IMR-90 (cell line): ENCODE measurements around the gene NFKBIZ. TPM values are rescaled to one million over a fixed set of nuclear protein-coding genes. Genes with fewer than 3 reads are reported as not detected.
A peak's percentile ranks its signal among the peaks of the same experiment; 100 is the strongest.

ENCODE experiments used
- ATAC-seq: fragments of 200-7000 bp; cut with Tn5 transposase; 2 replicates; pipeline ENCODE4 v1.9.1; 2020; ENCODE audit warnings: low read depth, mild to moderate bottlenecking, moderate library complexity
- BruUV-seq: library from RNA; stranded (reverse); fragments of 400-500 nt; replicated peaks from 2 replicates; lab custom pipeline; 2021; lab: Mats Ljungman, UMichigan
- CTCF ChIA-PET: fragments of 300-600 bp; formaldehyde crosslinking; extraction: SDS; loops from one replicate; lab custom pipeline; 2021; ENCODE audit warnings: antibody characterized with exemption; lab: Yijun Ruan, JAX
- POLR2A ChIA-PET: fragments of 300-600 bp; sonication (Branson Sonifier 250); formaldehyde crosslinking; loops from one replicate; lab custom pipeline; 2022; ENCODE audit warnings: antibody characterized with exemption; ENCODE audit not compliant: unreplicated experiment; lab: Charles Lee
- DNase-seq: peaks from one replicate; pipeline ENCODE4 v3.0.0; 2013
- H2AFZ ChIP-seq: replicated peaks from 2 replicates; pipeline ENCODE3; 2013; ENCODE audit warnings: low read length, mild to moderate bottlenecking; ENCODE audit not compliant: poor library complexity
- H2AK5ac ChIP-seq: 2 replicates; pipeline ENCODE4 v1.6.1; 2013; ENCODE audit warnings: low read depth, low read length, inconsistent platforms
- H2AK9ac ChIP-seq: replicated peaks from 2 replicates; pipeline ENCODE3; 2013; ENCODE audit warnings: mild to moderate bottlenecking, low read depth, low read length, moderate library complexity; ENCODE audit not compliant: poor library complexity
- H2BK120ac ChIP-seq: 2 replicates; pipeline ENCODE4 v1.6.1; 2013; ENCODE audit warnings: low read depth, low read length, inconsistent platforms
- H2BK15ac ChIP-seq: 3 replicates; pipeline ENCODE4 v1.6.1; 2013; ENCODE audit warnings: low read depth, low read length, inconsistent platforms
- H2BK20ac ChIP-seq: 2 replicates; pipeline ENCODE4 v1.6.1; 2013; ENCODE audit warnings: low read depth, mild to moderate bottlenecking, inconsistent platforms, low read length, moderate library complexity
- H2BK5ac ChIP-seq: 2 replicates; pipeline ENCODE4 v1.6.1; 2013; ENCODE audit warnings: mild to moderate bottlenecking, low read depth, low read length, inconsistent platforms; ENCODE audit not compliant: poor library complexity, severe bottlenecking
- H3K14ac ChIP-seq: replicated peaks from 2 replicates; pipeline ENCODE4 v1.6.1; 2013; ENCODE audit warnings: low read depth, low read length, inconsistent platforms
- H3K18ac ChIP-seq: 2 replicates; pipeline ENCODE4 v1.6.1; 2013; ENCODE audit warnings: low read depth, low read length, control low read depth
- H3K23ac ChIP-seq: 2 replicates; pipeline ENCODE4 v1.6.1; 2013; ENCODE audit warnings: low read depth, low read length, inconsistent platforms
- H3K27ac ChIP-seq: 2 replicates; pipeline ENCODE4 v1.5.1; 2013; ENCODE audit warnings: mild to moderate bottlenecking, control low read depth, low read length; ENCODE audit not compliant: insufficient read depth
- H3K27me3 ChIP-seq: 2 replicates; pipeline ENCODE4 v1.6.1; 2013; ENCODE audit warnings: low read length; ENCODE audit not compliant: control insufficient read depth, insufficient read depth
- H3K36me3 ChIP-seq: 2 replicates; pipeline ENCODE4 v1.6.1; 2013; ENCODE audit warnings: low read length, mixed read lengths; ENCODE audit not compliant: control insufficient read depth, insufficient read depth
- H3K4ac ChIP-seq: 2 replicates; pipeline ENCODE4 v1.6.1; 2013; ENCODE audit warnings: low read depth, low read length, inconsistent platforms
- H3K4me1 ChIP-seq: 2 replicates; pipeline ENCODE4 v1.6.1; 2013; ENCODE audit warnings: low read length, mixed read lengths; ENCODE audit not compliant: control insufficient read depth, insufficient read depth
- H3K4me2 ChIP-seq: 2 replicates; pipeline ENCODE4 v1.6.1; 2013; ENCODE audit warnings: low read depth, mild to moderate bottlenecking, control low read depth, low read length, moderate library complexity
- H3K4me3 ChIP-seq: 2 replicates; pipeline ENCODE4 v1.5.1; 2013; ENCODE audit warnings: low read depth, mild to moderate bottlenecking, control low read depth, low read length, moderate library complexity; ENCODE audit not compliant: insufficient read depth
- H3K56ac ChIP-seq: 2 replicates; pipeline ENCODE4 v1.6.1; 2013; ENCODE audit warnings: low read length, inconsistent platforms; ENCODE audit not compliant: insufficient read depth; ENCODE audit errors: extremely low read depth
- H3K79me1 ChIP-seq, 2 experiments: 2 replicates each; pipeline ENCODE4 v1.6.1; 2013; ENCODE audit warnings: low read length in 2 of 2, inconsistent platforms in 1 of 2, low read depth in 1 of 2
- H3K9ac ChIP-seq: 2 replicates; pipeline ENCODE4 v1.6.1; 2013; ENCODE audit warnings: low read depth, low read length, control low read depth
- H3K9me1 ChIP-seq: 2 replicates; pipeline ENCODE4 v1.6.1; 2013; ENCODE audit warnings: low read length, inconsistent platforms; ENCODE audit not compliant: insufficient read depth
- H3K9me3 ChIP-seq: 2 replicates; pipeline ENCODE4 v1.6.1; 2013; ENCODE audit warnings: low read length; ENCODE audit not compliant: control insufficient read depth, insufficient read depth
- H4K20me1 ChIP-seq: 2 replicates; pipeline ENCODE4 v1.6.1; 2013; ENCODE audit warnings: low read length, inconsistent platforms; ENCODE audit not compliant: insufficient read depth
- H4K5ac ChIP-seq: 2 replicates; pipeline ENCODE4 v1.6.1; 2013; ENCODE audit warnings: mild to moderate bottlenecking, low read depth, low read length, control low read depth
- H4K8ac ChIP-seq, 2 experiments: 2 replicates each; pipeline ENCODE4 v1.6.1; 2013; ENCODE audit warnings: low read depth in 2 of 2, low read length in 2 of 2, control low read depth in 1 of 2, inconsistent platforms in 1 of 2
- H4K91ac ChIP-seq: 2 replicates; pipeline ENCODE4 v1.6.1; 2013; ENCODE audit warnings: low read depth, low read length, inconsistent platforms; ENCODE audit not compliant: insufficient read depth
- BHLHE40 ChIP-seq: fragments of 150-350 bp; IDR thresholded peaks from 2 replicates; pipeline ENCODE4 v1.6.1; 2016; ENCODE audit warnings: mild to moderate bottlenecking, low read depth, low read length
- CEBPB ChIP-seq: IDR thresholded peaks from 2 replicates; pipeline ENCODE4 v1.6.1; 2012; ENCODE audit warnings: low read depth, low read length, improper control_type of control experiment
- CHD1 ChIP-seq: IDR thresholded peaks from 2 replicates; pipeline ENCODE4 v1.6.1; 2012; ENCODE audit warnings: low read depth, low read length, improper control_type of control experiment
- CTCF ChIP-seq: conservative IDR thresholded peaks from 2 replicates; pipeline ENCODE4 v1.5.1; 2012; ENCODE audit warnings: mild to moderate bottlenecking, low read depth, low read length, improper control_type of control experiment
- ELK1 ChIP-seq: fragments of 150-350 bp; IDR thresholded peaks from 2 replicates; pipeline ENCODE4 v1.6.1; 2016; ENCODE audit warnings: low read depth, mild to moderate bottlenecking, low read length, moderate library complexity, borderline replicate concordance
- FOS ChIP-seq: fragments of 150-350 bp; IDR thresholded peaks from 2 replicates; pipeline ENCODE4 v1.6.1; 2016; ENCODE audit warnings: low read depth, low read length
- MAFK ChIP-seq: IDR thresholded peaks from 2 replicates; pipeline ENCODE4 v1.6.1; 2012; ENCODE audit warnings: low read depth, low read length, improper control_type of control experiment
- MAZ ChIP-seq: IDR thresholded peaks from 2 replicates; pipeline ENCODE4 v1.6.1; 2012; ENCODE audit warnings: low read depth, mild to moderate bottlenecking, low read length, improper control_type of control experiment, moderate library complexity, borderline replicate concordance
- MXI1 ChIP-seq: IDR thresholded peaks from 2 replicates; pipeline ENCODE4 v1.6.1; 2012; ENCODE audit warnings: low read depth, mild to moderate bottlenecking, low read length, moderate library complexity, borderline replicate concordance
- NFE2L2 ChIP-seq: fragments of 150-350 bp; IDR thresholded peaks from 2 replicates; pipeline ENCODE4 v1.6.1; 2016; ENCODE audit warnings: low read depth, mild to moderate bottlenecking, low read length
- POLR2A ChIP-seq: IDR thresholded peaks from 2 replicates; pipeline ENCODE4 v1.6.1; 2012; ENCODE audit warnings: mild to moderate bottlenecking, low read depth, low read length
- RCOR1 ChIP-seq: IDR thresholded peaks from 2 replicates; pipeline ENCODE4 v1.6.1; 2012; ENCODE audit warnings: mild to moderate bottlenecking, low read length, improper control_type of control experiment; ENCODE audit not compliant: insufficient replicate concordance
- SMC3 ChIP-seq: fragments of 150-350 bp; IDR thresholded peaks from 2 replicates; pipeline ENCODE4 v1.6.1; 2016; ENCODE audit warnings: low read depth, mild to moderate bottlenecking, antibody characterized with exemption, low read length, moderate library complexity
- USF2 ChIP-seq: fragments of 150-350 bp; IDR thresholded peaks from 2 replicates; pipeline ENCODE4 v1.6.1; 2017; ENCODE audit warnings: mild to moderate bottlenecking, antibody characterized with exemption, low read length, low read depth
- WGBS, 2 experiments: methylation state at CpG; one replicate each; pipeline versions ENCODE4 v1.1.5 to v1.1.7; 2013; ENCODE audit warnings: missing lambda C conversion rate in 2 of 2; ENCODE audit not compliant: insufficient read length in 1 of 2; ENCODE audit errors: extremely low coverage in 2 of 2; 5-methylcytosine and 5-hydroxymethylcytosine counted together
- dilution Hi-C: fragments of 300-500 bp; cut with HindIII; formaldehyde crosslinking; loops from one replicate; pipeline ENCODE4 v1.14.3; 2018; ENCODE audit warnings: low sequenced_read_pairs; ENCODE audit not compliant: unreplicated experiment
- in situ Hi-C: fragments of 300-500 bp; cut with MboI; formaldehyde crosslinking; loops from 3 replicates; pipeline ENCODE4 v1.14.3; 2019; ENCODE audit warnings: low sequenced_read_pairs, inconsistent platforms, mixed read lengths
- intact Hi-C: fragments of 100-400 bp; cut with micrococcal nuclease; formaldehyde crosslinking; loops from 2 replicates; pipeline ENCODE4 v1.10.0; 2022
- polyA plus RNA-seq, 3 experiments: library from polyadenylated mRNA; depleted of rRNA; stranded (reverse); fragments of >200 nt; gene quantifications; 2 replicates each; pipeline ENCODE4 v1.2.3, GENCODE V29; 2012; ENCODE audit warnings: low replicate concordance in 1 of 3
- total RNA-seq: library from RNA; depleted of rRNA; stranded (reverse); fragments of >200 nt; gene quantifications from 2 replicates; pipeline ENCODE4 v1.2.3, GENCODE V29; 2012

The NFKBIZ gene
- total and polyA plus RNA-seq, 2 of the 4 experiments (the other 2 are of a cell fraction): 35.0 to 40.9 TPM

GRCh38 chr3:101846709-101847108 lies 2.6 kb upstream of the NFKBIZ start:
- Histone ChIP-seq H3K23ac (no peak overlapping the region), H3K4me2 (no peak overlapping the region), H3K27me3 (no peaks in the 10 kb centered on the region), H3K9ac (no peak overlapping the region), H2AFZ (peak overlapping the region; percentile 49), H4K91ac (peak overlapping the region; percentile 14; the same call in 1 of the 2 replicates), H2AK9ac (no peak overlapping the region), H3K4me3 (no peak overlapping the region), H3K4ac (no peak overlapping the region), H3K18ac (no peak overlapping the region), H3K14ac (peak overlapping the region; percentile 43; the same call in 1 of the 2 replicates), H2BK5ac (no peak overlapping the region), H3K4me1 (peaks cover 7% of the 10 kb centered on the region), H2AK5ac (no peak overlapping the region), H2BK120ac (peak overlapping the region; percentile 15; the same call in 1 of the 2 replicates), H3K27ac (no peak overlapping the region), H3K9me3 (no peaks in the 10 kb centered on the region; the same call in 1 of the 2 replicates), H4K20me1 (peaks cover 22% of the 10 kb centered on the region), H2BK20ac (no peak overlapping the region), H3K56ac (no peak overlapping the region), H4K8ac (peak overlapping the region in 1 of 2 experiments; percentile 5; a peak in 1 of 4 replicates), H4K5ac (no peak overlapping the region), H2BK15ac (peak overlapping the region; percentile 52; the same call in 1 of the 3 replicates), H3K36me3 (peaks cover 2% of the 10 kb centered on the region; the same call in 1 of the 2 replicates), H3K79me1 (peaks cover 22 to 23% of the 10 kb centered on the region in 2 experiments), H3K9me1 (peaks cover 3% of the 10 kb centered on the region; the same call in 1 of the 2 replicates)
- no CpG with 5 or more reads among the region's 2 CpGs for WGBS, 2 experiments
- intact Hi-C loops: no loop called here
- dilution Hi-C loops: no loop called here
- ChIA-PET POLR2A (no interaction called here), CTCF (no interaction called here)
- TF ChIP-seq MAFK: no peak
- TF ChIP-seq CHD1: no peak
- TF ChIP-seq RCOR1: no peak
- no peak for TF ChIP-seq USF2
- TF ChIP-seq SMC3: no peak
- no peak for TF ChIP-seq ELK1
- TF ChIP-seq POLR2A: no peak
- TF ChIP-seq NFE2L2: no peak
- TF ChIP-seq MAZ: no peak
- no peak for TF ChIP-seq CEBPB
- no peak for TF ChIP-seq BHLHE40
- TF ChIP-seq CTCF: no peak
- no peak for TF ChIP-seq FOS
- TF ChIP-seq MXI1: no peak
- no peak for DNase-seq
- in situ Hi-C loops: no loop called here
- no TSS peak for BruUV-seq
- ATAC-seq: no peak
